ENCODE measurements around the gene AOX1. TPM values are rescaled to one million over a fixed set of nuclear protein-coding genes. Genes with fewer than 3 reads are reported as not detected.

The AOX1 gene
- total RNA-seq, 1 experiment from 2014 or later, result 0.71 TPM

GRCh38 chr2:200590090-200590489, 4.3 kb downstream of the AOX1 start:
- Histone ChIP-seq H2AFZ (ENCODE audit: low read depth, low read length, poor library complexity, severe bottlenecking) (no peak overlapping the region), H3K4me2 (ENCODE audit: low read length) (no peak overlapping the region), H3K9ac (ENCODE audit: low read length) (no peak overlapping the region), H3K36me3 (ENCODE audit: control insufficient read depth in 1 of 2, insufficient read depth in 2 of 2, low read length in 2 of 2) (no peaks in the 10 kb centered on the region), H3K4me3 (replicated peaks in 1 of 2; ENCODE audit: low read depth in 1 of 2, low read length in 2 of 2) (no peak overlapping the region), H4K20me1 (ENCODE audit: insufficient read depth) (no peaks in the 10 kb centered on the region), H3K4me1 (ENCODE audit: control insufficient read depth in 1 of 2, insufficient read depth in 2 of 2, low read length in 2 of 2) (no peaks in the 10 kb centered on the region), H3K9me3 (ENCODE audit: control insufficient read depth in 1 of 2, insufficient read depth in 1 of 2, low read depth in 1 of 2, low read length in 2 of 2) (no peaks in the 10 kb centered on the region), H3K9me2 (ENCODE audit: insufficient read depth) (no peaks in the 10 kb centered on the region), H3K79me2 (ENCODE audit: insufficient read depth, low read length) (no peaks in the 10 kb centered on the region), H3K27ac (ENCODE audit: low read depth, low read length) (no peak overlapping the region), H3K27me3 (ENCODE audit: insufficient read depth, low read length) (peaks cover 8% of the 10 kb centered on the region)
- ChIA-PET POLR2A (no interaction called here), CTCF (no interaction called here), RAD21 (ENCODE audit: low non-redundant PET in 1 of 2, low total read pairs in 2 of 2, uncharacterized antibody in 2 of 2, unreplicated experiment in 2 of 2) (no interaction called here)
- intact Hi-C loops (cut with micrococcal nuclease), result no loop called here
- no peak for ATAC-seq
- no peak for DNase-seq (ENCODE audit: low read depth, low spot score)
- no TSS peak for BruUV-seq (replicated peaks)
- no peak for TF ChIP-seq TCF7L2 (IDR thresholded peaks at IDR 0.05; ENCODE audit: borderline replicate concordance, extremely low read depth, insufficient read depth, insufficient read length)
- TF ChIP-seq CTCF (IDR thresholded peaks at IDR 0.05 in 2 of 3, conservative IDR thresholded peaks at IDR 0.05 in 1 of 3; ENCODE audit: borderline replicate concordance in 1 of 3, insufficient read depth in 1 of 3, low read depth in 2 of 3, low read length in 2 of 3), result no peak
- no peak for TF ChIP-seq FOSL1 (IDR thresholded peaks at IDR 0.05; ENCODE audit: low read depth)
- TF ChIP-seq, protein P1, sequence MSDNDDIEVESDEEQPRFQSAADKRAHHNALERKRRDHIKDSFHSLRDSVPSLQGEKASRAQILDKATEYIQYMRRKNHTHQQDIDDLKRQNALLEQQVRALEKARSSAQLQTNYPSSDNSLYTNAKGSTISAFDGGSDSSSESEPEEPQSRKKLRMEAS (IDR thresholded peaks at IDR 0.05), result no peak
- TF ChIP-seq, protein P2, sequence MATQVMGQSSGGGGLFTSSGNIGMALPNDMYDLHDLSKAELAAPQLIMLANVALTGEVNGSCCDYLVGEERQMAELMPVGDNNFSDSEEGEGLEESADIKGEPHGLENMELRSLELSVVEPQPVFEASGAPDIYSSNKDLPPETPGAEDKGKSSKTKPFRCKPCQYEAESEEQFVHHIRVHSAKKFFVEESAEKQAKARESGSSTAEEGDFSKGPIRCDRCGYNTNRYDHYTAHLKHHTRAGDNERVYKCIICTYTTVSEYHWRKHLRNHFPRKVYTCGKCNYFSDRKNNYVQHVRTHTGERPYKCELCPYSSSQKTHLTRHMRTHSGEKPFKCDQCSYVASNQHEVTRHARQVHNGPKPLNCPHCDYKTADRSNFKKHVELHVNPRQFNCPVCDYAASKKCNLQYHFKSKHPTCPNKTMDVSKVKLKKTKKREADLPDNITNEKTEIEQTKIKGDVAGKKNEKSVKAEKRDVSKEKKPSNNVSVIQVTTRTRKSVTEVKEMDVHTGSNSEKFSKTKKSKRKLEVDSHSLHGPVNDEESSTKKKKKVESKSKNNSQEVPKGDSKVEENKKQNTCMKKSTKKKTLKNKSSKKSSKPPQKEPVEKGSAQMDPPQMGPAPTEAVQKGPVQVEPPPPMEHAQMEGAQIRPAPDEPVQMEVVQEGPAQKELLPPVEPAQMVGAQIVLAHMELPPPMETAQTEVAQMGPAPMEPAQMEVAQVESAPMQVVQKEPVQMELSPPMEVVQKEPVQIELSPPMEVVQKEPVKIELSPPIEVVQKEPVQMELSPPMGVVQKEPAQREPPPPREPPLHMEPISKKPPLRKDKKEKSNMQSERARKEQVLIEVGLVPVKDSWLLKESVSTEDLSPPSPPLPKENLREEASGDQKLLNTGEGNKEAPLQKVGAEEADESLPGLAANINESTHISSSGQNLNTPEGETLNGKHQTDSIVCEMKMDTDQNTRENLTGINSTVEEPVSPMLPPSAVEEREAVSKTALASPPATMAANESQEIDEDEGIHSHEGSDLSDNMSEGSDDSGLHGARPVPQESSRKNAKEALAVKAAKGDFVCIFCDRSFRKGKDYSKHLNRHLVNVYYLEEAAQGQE (IDR thresholded peaks at IDR 0.05; ENCODE audit: low read depth), result no peak
- TF ChIP-seq ZBTB33 (IDR thresholded peaks at IDR 0.05; ENCODE audit: extremely low read depth, insufficient replicate concordance, low read length), result no peak
- no peak for TF ChIP-seq SIN3A (IDR thresholded peaks at IDR 0.05; ENCODE audit: low read depth)
- no peak for TF ChIP-seq POLR2AphosphoS5 (IDR thresholded peaks at IDR 0.05; ENCODE audit: low read depth, low read length)
- TF ChIP-seq POLR2A (IDR thresholded peaks at IDR 0.05; ENCODE audit: borderline replicate concordance, extremely low read depth, insufficient read depth, insufficient read length), result no peak
- TF ChIP-seq ELF1 (IDR thresholded peaks at IDR 0.05; ENCODE audit: borderline replicate concordance, low read depth), result no peak
- TF ChIP-seq JUND (IDR thresholded peaks at IDR 0.05), result no peak
- no peak for TF ChIP-seq EZH2phosphoT487 (IDR thresholded peaks at IDR 0.05; ENCODE audit: borderline replicate concordance)
- TF ChIP-seq EZH2 (IDR thresholded peaks at IDR 0.05), result no peak
- TF ChIP-seq SRF (IDR thresholded peaks at IDR 0.05; ENCODE audit: low read depth), result no peak
- TF ChIP-seq SP1 (IDR thresholded peaks at IDR 0.05; ENCODE audit: low read depth), result no peak
- TF ChIP-seq ATF3 (IDR thresholded peaks at IDR 0.05), result no peak
- no peak for TF ChIP-seq ZFX (IDR thresholded peaks at IDR 0.05)
- no peak for TF ChIP-seq EGR1 (IDR thresholded peaks at IDR 0.05; ENCODE audit: low read depth)
- no peak for TF ChIP-seq ZNF274 (IDR thresholded peaks at IDR 0.05; ENCODE audit: low read depth, low read length)
- no peak for TF ChIP-seq RAD21 (IDR thresholded peaks at IDR 0.05; ENCODE audit: low read depth)
